GM21515 (cell line): ENCODE data around the gene NUP93.

Experiments used
- ATAC-seq: cut with Tn5 transposase; IDR thresholded peaks from one replicate; pipeline ENCODE4 v1.9.1; 2021; ENCODE audit not compliant: unreplicated experiment

Gene NUP93

GRCh38 chr16:56844056-56844455 is 114.1 kb downstream of the NUP93 start:
- ATAC-seq, result no peak

- ATAC-seq, result no peak
Observed at GRCh38 chr16:56847173-56847910, 117.4 kb downstream of the NUP93 start.

- ATAC-seq, result no peak
Observed at GRCh38 chr16:56848029-56848936, 118.4 kb downstream of the NUP93 start.

GRCh38 chr16:56848955-56849689 is 119.2 kb downstream of the NUP93 start:
- no peak for ATAC-seq

GRCh38 chr16:56849690-56850680 is 120.1 kb downstream of the NUP93 start:
- ATAC-seq, result no peak

- no peak for ATAC-seq
Observed at GRCh38 chr16:56851671-56852400, 121.9 kb downstream of the NUP93 start.

GRCh38 chr16:56852401-56852730 is 122.4 kb downstream of the NUP93 start:
- no peak for ATAC-seq

GRCh38 chr16:56852968-56853367 is 123.0 kb downstream of the NUP93 start:
- no peak for ATAC-seq

GRCh38 chr16:56855201-56855600 is 125.3 kb downstream of the NUP93 start:
- ATAC-seq, result no peak

GRCh38 chr16:56855946-56856345 is 126.0 kb downstream of the NUP93 start:
- no peak for ATAC-seq

GRCh38 chr16:56856876-56857447 is 127.0 kb downstream of the NUP93 start:
- ATAC-seq, result no peak

GRCh38 chr16:56858374-56858773 is 128.4 kb downstream of the NUP93 start:
- no peak for ATAC-seq

- ATAC-seq, result no peak
Observed at GRCh38 chr16:56859636-56860035, 129.7 kb downstream of the NUP93 start.

- peak; percentile 70 for ATAC-seq
Observed at GRCh38 chr16:56860226-56861020, 130.5 kb downstream of the NUP93 start.

GRCh38 chr16:56861092-56861610 is 131.2 kb downstream of the NUP93 start:
- ATAC-seq, result no peak

GRCh38 chr16:56861756-56862155 is 131.8 kb downstream of the NUP93 start:
- ATAC-seq, result no peak

GRCh38 chr16:56862776-56863175 is 132.8 kb downstream of the NUP93 start:
- no peak for ATAC-seq

GRCh38 chr16:56864960-56865359 is 135.0 kb downstream of the NUP93 start, which contains the start of gene SLC12A3:
TSS of gene SLC12A3 (plus strand) at chr16:56865207. CDS start at chr16:56865236, 29 bp downstream.
- no peak for ATAC-seq
